NCI-H82 treated with DMSO at 0.1 percent for 48 hours (cell line): ENCODE results near the gene CES4A.
"Not testable (repeated sequence)": the region's sequence is repeated elsewhere in the genome, so short reads cannot be mapped to it uniquely, and the experiment has no call there.

ENCODE experiments used
- DNase-seq: peaks from one replicate; lab custom pipeline; 2025; ENCODE audit not compliant: unreplicated experiment; lab: John Stamatoyannopoulos, UW

CES4A gene

DNA sequence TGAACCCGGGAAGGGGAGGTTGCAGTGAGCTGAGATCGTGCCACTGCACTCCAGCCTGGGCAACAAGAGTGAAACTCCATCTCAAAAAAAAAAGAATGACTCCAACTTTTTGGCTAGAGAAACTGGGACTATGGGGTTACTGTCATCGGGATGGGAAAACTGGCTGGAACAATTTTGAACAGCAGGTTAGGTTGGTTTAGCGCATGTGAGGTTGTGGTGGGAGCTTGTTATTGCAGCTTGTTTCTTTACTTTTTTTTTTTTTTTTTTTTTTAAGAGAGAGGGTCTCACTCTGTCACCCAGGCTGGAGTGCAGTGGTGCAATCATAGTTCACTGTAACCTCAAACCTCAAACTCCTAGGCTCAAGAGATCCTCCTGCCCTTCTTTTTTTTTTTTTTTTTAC is 53.1 kb downstream of the CES4A start:
- not testable (repeated sequence) for DNase-seq

DNA sequence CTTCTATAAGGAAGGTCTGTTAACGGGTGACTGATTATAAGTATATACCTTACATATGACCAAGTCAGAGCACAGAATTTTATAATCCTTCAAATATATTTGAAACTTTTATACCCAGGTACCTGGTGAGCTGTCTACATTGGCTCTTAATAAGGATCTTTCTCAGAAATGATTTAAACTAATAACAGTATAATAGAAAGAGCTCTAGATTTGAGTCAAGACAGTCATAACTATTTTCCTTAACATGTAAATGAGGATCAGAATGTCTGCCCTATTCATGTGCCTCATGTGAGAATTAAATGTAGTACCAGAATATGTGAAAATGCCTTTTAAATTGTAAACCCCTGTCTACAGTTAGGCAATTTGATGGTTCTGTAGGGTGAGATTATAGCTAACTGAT is 55.0 kb downstream of the CES4A start:
- DNase-seq: no peak

DNA sequence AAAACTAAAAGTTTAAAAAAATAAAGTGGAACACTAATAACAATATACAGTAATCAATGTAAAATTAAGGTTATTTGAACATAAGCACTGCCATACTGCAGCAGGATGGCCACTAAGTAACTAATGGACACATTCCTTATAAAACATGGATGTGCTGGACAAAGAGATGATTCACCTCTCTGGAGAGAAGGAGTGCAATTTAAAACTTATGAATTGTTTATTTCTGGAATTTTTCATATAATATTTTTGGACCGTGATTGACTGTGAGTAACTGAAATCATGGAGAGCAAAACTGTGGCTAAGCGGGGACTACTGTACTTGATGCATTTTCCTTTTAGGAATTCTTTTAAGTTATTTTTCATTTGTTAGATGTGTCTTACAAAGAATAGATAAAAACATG is 62.4 kb downstream of the CES4A start:
- no peak for DNase-seq

DNA sequence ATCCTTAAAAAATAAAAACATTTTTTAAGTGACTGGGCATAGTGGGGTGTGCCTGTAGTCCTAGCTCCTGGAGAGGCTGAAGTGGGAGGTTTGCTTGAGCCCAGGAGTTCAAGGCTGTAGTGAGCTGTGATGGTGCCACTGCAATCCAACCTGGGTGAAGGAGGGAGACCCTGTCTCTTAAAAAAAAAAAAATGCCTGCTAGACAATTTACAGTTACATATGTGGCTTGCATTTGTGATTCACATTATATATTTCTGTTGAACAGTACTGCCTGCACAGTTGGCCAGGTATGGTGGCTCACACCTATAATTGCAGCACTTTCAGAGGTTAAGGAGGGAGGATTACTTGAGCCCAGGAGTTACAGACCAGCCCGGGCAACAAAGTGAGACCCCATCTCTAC is 64.0 kb downstream of the CES4A start:
- no peak for DNase-seq

DNA sequence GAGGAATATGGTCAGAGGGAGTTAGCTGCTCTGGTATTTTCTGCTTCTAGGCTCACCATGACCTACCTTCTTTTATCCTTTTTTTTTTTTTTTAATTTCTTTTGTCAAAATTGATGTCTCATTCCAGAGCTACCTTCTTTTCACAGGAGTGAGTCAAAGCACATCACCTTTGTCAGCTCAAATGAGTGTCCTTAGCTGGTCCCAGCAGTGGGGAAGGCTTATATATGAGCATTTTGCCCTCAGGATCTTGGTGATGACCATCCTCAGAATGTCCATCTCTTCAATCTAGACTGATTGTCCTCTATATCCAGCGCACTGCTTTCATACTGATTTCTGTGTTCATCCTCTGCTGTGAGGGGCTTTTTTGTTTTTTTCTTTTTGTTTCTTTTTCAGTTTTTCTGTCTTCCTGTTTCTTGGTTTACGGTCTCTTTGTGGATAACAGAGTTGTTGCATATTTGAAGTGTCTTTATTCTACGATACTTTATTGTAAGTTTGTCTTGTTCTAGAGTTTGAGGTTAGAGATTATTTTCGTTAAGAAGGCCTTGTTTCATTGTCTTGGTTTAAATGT is 65.5 kb downstream of the CES4A start:
- no peak for DNase-seq

DNA sequence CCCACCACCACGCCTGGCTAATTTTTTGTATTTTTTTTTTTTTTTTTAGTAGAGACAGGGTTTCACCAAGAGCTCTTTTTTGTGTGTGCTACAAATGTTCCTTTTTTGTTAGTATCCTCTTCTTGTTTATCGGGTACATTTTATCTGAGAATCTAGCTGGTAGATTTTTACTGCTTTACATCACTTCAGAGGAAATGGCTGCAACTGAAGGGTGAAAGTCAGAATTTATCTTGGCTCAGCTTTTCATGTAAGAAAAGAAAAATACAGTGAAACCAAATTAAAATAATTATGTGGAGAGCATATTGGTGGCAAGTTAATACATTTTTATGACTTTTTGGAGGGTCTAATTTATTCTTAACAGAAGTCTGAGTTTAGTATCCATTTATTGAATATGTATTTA is 66.5 kb downstream of the CES4A start:
- no peak for DNase-seq

DNA sequence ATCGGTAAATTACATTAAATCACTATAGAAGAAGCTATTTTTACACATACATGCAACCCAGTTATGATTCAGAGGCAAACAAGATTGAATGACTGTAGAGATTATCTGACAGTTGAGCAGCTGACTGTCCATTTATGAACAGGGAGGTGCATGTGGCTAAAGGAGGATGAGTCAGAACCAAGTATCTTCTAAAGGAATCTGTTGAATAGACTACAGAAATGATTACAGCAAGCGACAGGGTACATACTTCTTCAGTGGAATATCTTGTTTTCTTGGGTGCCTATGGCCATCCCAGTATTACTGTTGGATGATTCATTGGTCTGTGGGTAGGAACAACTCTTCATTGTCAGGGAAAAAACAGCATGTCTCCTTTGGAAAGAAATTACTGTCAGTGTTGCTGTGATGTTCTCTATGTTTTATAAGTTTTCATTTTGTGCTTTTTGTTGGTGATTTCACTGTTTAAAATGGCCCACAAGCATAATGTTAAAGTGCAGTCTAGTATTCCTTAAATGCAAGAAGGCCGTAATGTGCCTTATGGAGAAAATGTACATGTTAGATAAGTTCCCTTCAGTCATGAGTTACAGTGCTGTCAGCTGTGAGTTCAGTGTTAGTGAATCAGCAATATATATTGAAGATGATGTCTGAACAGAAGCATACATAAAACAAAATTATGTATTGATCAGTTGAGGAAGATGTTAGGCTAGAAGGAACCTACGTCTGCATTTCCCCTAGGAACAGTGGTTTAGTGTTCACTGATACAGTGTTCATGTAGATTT is 67.5 kb downstream of the CES4A start:
- DNase-seq: no peak
